HT-29 (cell line): ENCODE data around the gene CIP2A. TPM values are rescaled to one million over a fixed set of nuclear protein-coding genes. Genes with fewer than 3 reads are reported as not detected.
A peak's percentile ranks its signal among the peaks of the same experiment; 100 is the strongest.

Experiments
- DNase-seq: peaks from one replicate; pipeline ENCODE4 v3.0.0-alpha.2; 2015; ENCODE audit warnings: low spot score
- total RNA-seq: library from RNA; depleted of rRNA; stranded (reverse); fragments of >200 nt; shearing (Covaris generic); gene quantifications from 2 replicates; pipeline ENCODE4 v1.2.3, GENCODE V29; 2014

Gene CIP2A
- total RNA-seq, 1 experiment from 2014 or later: 16.2 TPM

- DNase-seq: no peak
Measured at GRCh38 chr3:108564564-108564963, 24.7 kb downstream of the CIP2A start.

- DNase-seq: no peak
Measured at GRCh38 chr3:108562565-108562964, 26.7 kb downstream of the CIP2A start.

- DNase-seq: no peak
Measured at GRCh38 chr3:108555966-108556581, 33.2 kb downstream of the CIP2A start.

- no peak for DNase-seq
Measured at GRCh38 chr3:108554913-108555571, 34.2 kb downstream of the CIP2A start.

- no peak for DNase-seq
Measured at GRCh38 chr3:108554229-108554628, 35.0 kb downstream of the CIP2A start.

GRCh38 chr3:108552267-108553159, 36.7 kb downstream of the CIP2A start:
- peak; percentile 80 for DNase-seq

- DNase-seq: no peak
Measured at GRCh38 chr3:108548886-108549285, 40.4 kb downstream of the CIP2A start.

- no peak for DNase-seq
Measured at GRCh38 chr3:108548304-108548703, 40.9 kb downstream of the CIP2A start.

- no peak for DNase-seq
Measured at GRCh38 chr3:108546692-108547091, 42.5 kb downstream of the CIP2A start.

GRCh38 chr3:108546247-108546646, 43.0 kb downstream of the CIP2A start:
- DNase-seq: no peak

GRCh38 chr3:108538083-108538482, 51.2 kb downstream of the CIP2A start:
- no peak for DNase-seq

- no peak for DNase-seq
Measured at GRCh38 chr3:108528459-108529252, 60.6 kb downstream of the CIP2A start.

- DNase-seq: no peak
Measured at GRCh38 chr3:108527817-108528216, 61.4 kb downstream of the CIP2A start.

GRCh38 chr3:108527109-108527508, 62.1 kb downstream of the CIP2A start:
- no peak for DNase-seq

- DNase-seq: no peak
Measured at GRCh38 chr3:108525971-108526370, 63.3 kb downstream of the CIP2A start.

GRCh38 chr3:108525256-108525655, 64.0 kb downstream of the CIP2A start:
- DNase-seq: no peak

- no peak for DNase-seq
Measured at GRCh38 chr3:108524537-108524936, 64.7 kb downstream of the CIP2A start.

- DNase-seq: peak; percentile 24
Measured at GRCh38 chr3:108518895-108519294, 70.3 kb downstream of the CIP2A start.

GRCh38 chr3:108516881-108517280, 72.4 kb downstream of the CIP2A start:
- DNase-seq: no peak

GRCh38 chr3:108513961-108514360, 75.3 kb downstream of the CIP2A start:
- DNase-seq: no peak

GRCh38 chr3:108512671-108513070, 76.6 kb downstream of the CIP2A start:
- no peak for DNase-seq

GRCh38 chr3:108511490-108511889, 77.7 kb downstream of the CIP2A start:
- DNase-seq: no peak
